Fibroblast of skin of right quadriceps (primary cell): ENCODE measurements around the gene EFTUD2.

ENCODE experiments used
- DNase-seq: peaks from one replicate; pipeline ENCODE4 v3.0.0-alpha.2; 2013

EFTUD2 gene

DNA sequence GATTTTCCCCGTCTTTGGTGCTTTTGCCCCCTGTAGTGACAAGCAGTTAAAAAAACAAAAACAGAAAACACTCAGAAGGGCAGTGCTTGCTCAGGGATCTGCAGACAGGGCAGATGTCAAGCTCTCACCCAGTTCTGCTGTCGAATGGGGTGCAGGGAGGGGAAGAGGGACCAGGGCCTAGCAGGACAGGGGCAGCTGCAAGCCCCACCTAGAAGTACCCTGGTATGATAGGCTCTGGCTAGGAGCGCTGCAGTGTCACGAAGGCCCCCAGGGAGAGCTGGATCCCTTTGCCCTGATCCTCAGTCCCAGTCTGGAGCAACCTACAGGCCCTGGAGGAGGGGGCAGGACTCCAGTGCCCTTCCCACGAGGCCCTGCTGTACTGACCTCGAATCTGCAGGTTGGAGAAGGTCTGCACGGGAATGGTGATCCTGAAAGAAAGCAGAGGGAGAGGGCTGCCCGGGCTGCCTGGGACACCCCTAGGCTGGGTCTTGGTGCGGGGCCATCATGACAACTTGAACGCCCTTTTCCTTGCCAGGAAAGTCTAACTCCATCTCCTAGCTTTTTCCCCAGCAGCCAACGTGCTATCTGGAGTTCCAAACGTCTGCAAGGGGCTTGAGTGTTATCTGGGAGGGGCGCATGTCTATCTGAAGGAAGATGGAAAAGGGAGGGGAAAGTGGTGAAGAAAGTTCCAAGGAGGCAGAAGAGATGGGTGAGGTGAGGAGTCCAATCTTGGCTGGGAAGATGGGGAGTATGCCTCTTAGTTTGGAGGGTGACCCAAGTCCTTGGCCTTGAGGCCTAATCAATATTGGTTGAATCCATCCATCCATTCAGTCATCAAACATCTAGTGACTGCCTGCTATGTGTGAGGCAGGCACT lies 11.2 kb upstream of the EFTUD2 start:
- DNase-seq: no peak

DNA sequence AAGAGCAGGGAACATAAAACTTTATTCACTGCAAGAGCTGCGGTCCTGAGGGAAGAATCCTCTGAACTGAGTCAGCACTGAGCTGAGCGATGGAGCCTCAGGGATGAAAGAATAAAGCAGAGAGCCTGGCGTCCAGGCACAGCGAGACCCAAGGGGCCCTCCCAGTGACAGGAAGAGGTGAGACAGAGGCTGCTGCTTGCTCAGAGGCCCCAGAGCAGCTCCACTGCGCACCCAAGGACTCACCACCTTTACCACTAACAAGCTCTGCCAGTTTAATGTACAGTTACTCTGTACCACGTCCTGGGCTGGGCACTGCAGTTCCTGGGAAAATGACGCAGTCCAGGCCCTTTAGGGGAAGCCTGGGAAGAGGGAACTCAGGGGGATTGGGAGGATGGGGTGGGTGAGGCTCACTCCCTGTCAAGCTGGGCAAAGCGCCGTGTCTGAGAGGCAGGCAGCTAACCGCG lies 10.5 kb upstream of the EFTUD2 start:
- DNase-seq: peak; percentile 89

DNA sequence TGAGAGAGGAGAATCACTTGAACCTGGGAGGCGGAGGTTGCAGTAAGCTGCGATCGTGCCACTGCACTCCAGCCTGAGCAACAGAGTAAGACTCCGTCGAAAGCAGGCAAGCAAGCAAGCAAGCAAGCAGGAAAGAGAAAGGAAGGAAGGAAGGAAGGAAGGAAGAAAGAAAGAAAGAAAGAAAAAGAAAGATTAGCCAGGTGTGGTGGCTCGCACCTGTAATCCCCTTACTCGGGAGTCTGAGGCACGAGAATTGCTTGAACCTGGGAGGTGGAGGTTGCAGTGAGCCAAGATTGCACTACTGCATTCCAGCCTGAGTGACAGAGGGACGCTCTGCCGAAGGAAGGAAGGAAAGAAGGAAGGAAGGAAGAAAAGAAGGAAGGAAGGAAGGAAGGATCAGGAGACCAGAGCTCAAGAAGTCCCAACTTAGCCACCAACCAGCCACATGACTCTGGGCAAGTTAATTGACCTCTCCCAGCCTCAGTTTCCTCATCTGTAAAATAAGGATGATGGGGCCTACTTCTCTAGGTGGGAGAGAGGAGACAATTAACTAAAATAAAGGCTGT lies 9.6 kb upstream of the EFTUD2 start:
- no peak for DNase-seq

DNA sequence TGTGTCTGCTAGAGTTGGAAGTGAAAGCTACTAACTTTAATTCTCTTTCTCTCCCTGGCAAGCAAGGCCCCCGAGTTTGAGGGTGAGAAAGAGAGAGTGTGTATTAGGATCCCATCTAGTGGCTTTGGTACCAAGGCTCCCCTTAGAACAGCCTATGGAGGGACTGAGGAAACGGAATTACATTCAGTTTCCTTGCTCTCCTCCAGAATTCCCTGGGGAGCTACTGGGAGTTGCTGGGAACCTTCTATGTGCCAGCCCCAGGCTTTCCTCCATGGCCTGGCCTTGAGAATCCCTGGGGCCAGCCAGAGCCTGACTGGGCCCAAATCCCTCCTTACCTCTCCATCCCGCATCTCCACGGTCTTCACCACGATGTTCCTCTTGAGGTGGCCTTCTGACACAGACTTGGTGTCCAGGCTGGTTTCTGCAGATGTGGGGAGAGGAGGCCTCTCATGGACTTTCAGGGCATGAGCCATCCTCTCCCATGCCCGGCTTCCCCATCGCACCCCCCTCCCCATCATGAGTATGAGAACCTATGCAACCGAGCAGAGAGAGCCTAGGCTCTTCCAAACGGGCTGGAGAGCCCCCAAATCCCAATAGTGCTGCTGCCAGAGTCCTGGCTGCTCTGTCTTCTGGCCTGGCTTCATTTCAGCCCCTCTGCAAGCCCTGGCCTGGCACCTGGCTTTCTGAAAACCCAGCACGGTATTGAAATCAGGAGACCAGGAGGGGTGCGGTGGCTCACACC lies 8.7 kb upstream of the EFTUD2 start:
- no peak for DNase-seq

DNA sequence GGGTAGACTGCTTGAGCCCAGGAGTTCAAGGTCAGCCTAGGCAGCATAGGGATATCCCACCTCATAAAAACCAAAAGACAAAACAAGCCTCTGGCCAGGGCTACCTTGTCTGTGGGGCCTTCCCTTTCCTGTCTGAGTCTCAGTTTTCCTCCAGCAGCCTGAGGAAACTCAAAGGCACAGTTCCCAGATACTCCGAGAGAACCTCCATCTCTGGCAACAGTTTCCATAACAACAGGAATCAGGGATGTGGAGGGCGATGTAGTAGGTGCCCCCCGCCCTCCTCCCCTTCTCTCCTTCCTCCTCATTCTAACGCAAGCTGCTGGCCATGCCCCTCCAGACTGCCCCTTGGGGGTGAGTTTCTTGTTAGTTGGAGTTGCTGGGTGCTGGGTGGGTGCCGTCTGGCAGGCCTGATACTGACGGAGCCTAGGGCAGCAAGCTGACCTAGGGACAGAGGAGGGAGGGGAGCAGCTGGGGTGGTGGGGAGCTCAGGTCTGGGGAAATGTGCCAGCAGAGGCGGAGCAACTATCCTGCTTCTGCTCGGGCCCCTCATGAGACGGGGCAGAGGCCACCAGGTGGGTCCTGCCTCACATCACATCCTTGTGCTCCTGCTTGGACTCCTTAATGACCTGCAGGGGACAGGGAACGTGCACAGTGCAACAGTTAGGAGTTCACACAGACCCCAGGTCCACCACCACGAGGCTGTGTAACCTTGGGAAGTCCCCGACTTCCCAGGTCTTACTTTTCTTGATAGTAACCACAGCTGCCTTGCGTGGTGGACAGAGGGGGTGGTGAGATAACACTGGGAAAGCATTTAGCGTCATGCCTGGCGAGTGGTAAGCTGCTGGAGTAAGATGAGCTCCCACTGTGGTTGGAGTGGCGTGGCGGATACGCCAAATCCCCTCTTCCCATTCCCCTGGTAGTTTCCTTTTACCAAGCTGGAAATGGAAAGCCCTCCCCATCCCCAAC lies 7.8 kb upstream of the EFTUD2 start:
- DNase-seq: no peak

DNA sequence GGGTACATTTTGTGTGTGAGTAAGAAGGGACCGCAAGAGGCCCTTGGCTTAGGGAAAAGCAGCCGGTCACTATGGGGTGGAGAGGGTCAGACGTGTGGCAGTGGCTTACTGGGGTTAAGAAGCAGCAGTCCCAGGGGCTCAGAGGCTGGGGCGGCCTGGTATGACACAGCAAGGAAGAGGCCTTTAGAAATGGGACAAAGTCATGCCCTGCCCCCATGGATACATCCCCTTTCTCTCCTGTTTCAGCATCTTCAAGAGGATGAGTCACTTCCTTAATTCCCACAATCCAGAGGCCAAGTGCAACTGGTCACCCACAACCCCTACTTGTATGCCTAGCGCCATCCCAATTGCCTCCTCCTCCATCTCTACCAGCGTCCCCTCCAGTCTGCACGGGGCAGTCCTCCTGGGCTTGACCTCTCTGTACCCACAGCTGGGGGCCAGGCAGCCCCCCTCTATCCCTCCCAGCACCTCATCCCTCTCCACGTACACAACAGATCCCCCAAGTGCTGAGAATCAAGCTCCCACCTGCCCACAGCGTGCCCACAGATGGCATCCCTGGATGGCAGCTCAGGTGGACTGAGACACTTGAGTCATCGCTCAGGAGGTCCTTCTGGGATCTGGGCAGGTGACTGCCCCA lies 6.9 kb upstream of the EFTUD2 start:
- peak; percentile 95 for DNase-seq

DNA sequence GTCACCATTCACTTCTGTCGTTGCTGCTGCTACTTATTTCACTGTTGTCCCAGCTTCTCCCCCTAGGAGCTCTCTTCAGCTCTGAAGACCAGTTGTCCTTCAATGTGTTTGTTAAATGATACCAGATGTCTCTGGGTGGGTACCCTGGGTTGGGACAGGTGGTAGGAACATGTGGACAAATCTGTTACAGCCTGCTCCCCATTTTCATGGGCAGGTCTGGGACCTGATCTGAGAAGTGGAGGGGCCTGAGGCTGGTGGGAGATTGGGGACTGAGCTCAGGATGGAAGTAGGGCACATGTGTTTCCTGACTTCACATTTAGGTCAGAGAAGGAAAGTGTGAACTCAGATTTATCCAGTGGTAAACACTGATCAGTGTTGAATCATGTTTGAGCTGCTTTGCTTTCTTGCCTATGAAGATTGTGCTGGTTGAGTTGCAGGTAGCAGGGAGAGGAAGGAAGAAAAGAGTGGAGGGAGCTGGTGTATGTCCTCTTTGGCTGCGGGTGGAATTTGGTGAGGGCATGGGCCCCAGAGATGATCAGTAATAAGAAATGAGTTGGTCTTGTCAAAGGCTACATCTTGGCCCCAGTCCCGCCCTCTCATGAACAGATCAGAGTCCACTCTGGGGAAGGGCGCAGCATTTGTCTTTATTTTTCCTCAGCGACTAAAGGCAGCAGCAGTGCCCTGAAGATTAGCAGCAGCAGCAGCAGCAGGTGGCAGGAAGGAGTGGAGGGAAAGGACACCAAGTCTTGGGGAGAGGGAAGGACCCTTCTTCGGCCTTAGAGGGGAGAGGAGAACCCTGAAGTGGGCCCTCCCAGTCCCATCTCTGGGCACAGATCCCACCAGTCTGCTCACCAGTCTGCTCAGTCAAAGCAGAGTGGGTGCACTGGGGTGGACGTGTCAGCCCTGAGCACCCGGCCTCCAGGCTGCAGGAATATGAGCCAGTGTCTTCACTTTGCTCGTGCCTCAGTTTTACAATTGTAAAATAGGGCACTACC lies 6.1 kb upstream of the EFTUD2 start:
- DNase-seq: no peak

DNA sequence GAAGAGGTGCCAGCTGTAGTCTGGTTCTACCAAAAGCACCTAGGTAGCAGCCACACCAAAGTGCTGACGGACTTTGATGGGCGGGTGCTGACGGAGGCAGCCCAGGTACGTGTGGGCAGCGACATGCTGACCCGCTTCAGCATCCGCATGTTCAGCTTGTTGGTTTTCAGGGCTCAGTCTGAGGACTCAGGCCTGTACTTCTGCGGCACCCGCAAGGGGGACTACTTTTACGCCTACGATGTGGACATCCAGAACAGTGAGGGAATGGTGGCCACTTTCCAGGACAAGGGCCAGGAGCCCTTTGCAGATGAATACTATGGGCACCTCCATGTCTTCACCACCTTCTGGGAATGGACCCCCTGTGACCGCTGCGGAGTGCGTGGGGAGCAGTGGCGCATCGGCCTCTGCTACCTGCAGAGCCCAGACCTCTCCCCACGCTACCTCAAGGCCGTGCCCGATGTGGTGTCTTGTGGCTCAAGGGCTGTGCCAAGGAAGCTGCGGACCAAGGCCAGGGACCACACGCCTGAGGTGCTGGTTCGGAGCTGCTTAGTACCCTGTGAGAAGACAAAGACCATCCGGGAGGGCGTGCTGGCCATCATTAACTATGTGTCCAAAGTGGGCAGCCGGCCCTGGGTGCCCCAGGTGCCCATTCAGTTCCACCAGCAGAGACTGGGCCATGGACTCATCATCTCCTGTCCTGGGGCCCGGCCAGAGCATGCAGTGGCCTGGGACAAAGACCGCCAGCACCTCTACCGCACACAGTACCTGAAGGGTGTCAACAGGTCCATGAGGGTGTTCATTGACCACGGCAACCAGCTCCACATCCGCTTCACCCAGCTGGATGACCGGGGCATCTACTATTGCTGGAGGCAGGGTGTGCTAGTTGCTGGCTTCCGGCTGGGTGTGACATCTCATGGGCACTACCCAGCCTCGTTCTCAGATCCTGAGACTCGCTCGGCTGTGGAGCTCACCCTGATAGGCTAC lies 5.0 kb upstream of the EFTUD2 start:
- no peak for DNase-seq

DNA sequence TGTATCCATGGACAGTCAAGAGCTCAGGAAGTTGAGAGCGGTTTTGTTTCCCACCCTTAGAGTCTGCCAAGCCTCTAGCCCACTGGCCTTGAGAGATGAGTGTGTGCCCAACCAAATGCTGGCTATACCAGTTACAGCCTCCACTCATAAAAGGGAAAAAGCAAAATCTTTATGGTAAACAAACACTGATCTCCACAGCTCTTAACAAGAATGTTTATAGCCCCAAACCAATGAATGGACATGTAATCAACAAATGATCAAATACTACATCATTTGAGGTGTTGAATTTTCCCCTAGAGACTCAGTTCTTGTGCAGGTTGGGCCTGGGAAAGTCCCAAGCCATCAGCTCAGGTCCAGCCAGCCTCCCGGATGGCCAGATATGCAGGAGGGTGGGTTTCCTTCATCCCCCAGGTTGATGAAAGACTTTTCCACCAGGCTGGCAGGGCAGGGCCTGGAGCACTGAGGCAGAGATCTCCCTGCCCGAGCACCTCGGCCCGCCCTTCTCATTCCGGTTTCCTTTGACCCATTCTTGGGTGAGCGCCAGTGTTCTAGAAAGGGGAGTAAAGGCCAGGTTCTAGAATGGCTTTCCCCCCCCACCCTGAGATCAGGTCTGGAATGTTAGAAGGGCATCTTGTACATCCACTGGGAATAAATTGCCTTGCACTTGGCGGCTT lies 3.9 kb upstream of the EFTUD2 start:
- no peak for DNase-seq

DNA sequence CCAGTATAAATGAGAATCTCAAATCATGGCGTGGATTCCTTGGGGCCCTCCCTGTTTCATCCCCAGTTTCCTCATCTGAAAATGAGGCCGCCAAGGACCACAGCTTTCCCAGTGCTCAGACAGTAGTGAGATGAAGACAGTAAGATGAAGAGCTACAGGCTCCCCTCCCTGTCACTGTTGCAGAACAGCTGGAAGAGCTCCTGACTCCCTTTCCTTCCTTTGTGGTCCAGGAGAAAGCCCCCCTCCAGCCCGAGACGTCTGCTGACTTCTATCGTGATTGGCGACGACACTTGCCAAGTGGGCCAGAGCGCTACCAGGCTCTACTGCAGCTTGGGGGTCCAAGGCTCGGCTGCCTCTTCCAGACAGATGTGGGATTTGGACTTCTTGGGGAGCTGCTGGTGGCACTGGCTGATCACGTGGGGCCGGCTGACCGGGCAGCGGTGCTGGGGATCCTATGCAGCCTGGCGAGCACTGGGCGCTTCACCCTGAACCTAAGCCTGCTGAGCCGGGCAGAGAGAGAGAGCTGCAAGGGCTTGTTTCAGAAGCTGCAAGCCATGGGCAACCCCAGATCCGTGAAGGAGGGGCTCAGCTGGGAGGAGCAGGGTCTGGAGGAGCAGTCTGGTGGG lies 3.0 kb upstream of the EFTUD2 start:
- DNase-seq: no peak

DNA sequence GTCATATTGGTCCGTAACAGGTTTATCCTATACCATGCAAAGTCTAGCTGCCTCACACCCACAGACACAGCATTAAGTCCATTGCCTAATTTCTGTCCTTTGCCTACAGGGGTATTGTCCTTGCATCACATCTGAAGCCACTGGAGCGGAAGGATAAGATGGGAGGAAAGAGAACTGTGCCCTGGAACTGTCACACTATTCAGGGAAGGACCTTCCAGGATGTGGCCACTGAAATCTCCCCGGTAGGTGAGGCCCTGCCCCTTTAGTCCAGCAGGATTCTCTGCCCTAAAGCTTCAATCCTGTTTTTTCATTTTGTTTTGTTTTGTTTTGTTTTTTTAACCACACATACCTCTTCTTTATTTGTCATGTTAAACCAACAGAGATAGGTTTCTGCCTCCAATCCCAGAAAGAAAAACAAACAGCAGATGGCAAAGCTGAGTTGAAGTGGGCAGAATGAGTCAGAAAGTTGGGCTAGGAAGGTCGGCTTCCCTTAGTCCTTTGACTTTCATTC lies 2.2 kb upstream of the EFTUD2 start:
- DNase-seq: peak; percentile 32

DNA sequence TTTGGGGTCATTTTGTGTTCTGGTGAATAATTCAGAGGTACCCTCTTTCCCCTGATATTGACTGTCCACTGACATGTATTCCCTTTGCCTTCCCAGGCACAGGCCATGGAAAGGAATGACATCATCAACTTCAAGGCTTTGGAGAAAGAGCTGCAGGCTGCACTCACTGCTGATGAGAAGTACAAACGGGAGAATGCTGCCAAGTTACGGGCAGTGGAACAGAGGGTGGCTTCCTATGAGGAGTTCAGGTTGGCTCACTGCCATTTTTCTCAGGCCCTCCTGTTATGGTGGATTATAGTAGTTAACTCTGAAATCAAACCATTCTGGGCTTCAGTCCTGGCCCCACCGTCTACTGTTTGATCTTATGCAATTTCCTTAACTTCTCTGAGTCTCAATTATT lies 1.6 kb upstream of the EFTUD2 start:
- DNase-seq: peak; percentile 69

DNA sequence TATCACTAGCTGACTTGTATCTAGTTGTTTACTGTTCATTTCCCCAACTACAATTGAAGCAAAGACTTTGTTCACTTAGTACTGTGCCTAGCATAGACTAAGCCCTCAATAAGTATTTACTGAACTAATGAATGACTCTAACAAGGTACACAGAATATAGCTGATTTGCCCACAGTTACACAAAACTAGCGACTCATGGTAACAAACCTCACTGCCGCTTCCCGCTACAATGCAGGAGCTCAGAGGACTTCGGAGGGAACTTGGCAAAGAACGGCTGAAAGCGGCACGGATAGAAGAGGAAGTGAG lies 524 bp downstream of the EFTUD2 start:
- no peak for DNase-seq

DNA sequence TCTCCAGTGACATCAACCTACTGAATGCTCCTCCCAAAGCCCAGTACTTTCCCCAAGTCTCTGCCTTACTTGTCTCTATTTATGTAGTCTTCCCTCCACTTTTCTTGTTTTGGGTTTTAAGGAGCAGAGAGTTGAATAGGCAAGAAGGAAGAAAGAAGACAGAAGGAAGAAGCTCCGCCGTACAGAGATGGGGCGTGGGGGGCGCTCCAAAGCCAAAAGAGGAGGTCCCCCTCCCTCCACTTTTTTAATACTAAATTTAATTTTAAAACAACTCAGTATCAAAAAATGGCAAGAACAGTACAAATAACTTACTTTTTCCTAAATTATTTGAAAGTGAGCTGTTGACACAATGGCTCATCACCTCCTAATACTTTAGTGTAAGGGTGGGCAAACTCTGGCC lies 4.6 kb downstream of the EFTUD2 start:
- no peak for DNase-seq

DNA sequence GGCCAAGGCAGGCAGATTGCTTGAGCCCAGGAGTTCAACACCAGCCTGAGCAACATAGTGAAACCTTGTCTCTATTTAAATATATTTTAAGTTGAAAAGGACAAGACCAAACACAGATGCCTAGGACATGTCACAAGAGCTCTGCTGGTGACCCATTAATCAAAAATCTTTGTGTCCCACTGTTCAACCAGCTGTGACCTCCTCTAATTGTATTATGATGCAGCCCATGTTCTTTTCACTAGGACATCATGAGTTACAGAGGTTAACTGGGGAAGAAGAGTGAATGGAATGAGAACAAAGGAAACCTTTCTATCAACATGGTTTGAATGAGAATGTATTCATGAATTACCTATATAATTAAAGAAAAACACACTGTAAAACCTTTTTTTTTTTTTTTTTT lies 7.0 kb downstream of the EFTUD2 start:
- DNase-seq: no peak

DNA sequence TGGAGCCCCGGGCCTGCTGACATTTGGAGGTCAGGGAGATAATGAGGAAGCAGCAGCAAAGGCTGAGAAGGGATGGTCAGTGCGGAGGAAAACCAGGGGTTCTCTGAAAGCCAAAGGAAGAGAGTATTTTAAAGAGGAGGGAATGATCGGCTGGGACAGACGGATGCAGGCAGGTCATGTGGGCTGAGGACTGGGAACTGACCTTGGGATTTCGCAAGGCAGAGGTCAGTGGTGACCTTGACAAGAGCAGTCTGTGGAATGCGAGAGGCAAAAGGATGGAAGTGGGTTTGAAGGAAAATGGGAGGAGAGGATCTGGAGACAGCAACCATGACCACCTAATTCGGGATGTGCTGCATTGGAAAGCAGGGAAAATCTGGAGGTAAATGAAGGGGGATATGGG lies 10.2 kb downstream of the EFTUD2 start:
- no peak for DNase-seq

DNA sequence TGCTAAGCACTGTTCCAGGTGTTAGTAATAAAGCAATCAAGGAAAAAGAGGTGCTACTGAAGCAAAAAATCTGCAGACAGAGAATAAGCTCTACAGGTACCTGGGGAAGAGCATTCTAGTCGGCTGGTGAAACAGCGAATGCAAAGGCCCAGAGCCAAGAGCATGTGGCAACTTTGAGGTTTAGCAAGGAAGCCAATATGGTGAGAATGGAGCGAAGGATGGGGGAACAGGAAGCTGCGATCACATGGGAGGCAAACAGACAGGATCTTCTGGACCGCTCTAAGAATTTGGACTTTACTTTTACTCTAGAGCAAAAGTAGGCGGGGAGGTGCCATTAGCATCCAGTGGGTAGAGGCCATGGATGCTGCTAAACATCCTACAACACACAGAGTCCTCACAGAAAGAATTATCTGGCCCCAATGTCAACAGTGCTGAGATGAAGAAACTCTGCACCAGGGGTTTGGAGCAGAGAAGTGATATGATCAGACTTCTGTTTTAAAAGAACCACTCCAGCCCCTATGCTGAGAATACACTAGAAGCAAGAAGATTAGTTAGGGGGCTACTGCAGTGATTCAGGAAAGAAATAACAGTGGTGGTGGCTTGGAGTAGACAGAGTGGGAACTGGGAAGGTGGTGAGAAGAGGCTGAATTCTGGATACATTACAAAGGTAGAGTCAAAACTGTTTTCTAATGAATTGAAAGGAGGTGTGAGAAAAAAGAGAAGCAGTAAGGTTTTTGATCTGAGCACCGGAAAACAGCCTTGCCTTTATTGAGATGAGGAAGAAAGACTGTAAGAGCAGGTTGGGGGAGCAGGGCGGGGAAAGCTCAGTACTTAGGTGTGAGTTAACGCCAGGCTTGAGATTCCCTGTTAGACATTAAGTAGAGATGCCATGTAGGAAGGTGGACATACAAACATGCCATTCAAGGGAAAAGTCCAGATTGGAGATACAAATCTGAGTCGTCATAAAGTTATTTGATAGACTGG lies 11.0 kb downstream of the EFTUD2 start:
- no peak for DNase-seq
